Neural cell (in vitro differentiated cells): ENCODE results near the gene RGL4. TPM values are rescaled to one million over a fixed set of nuclear protein-coding genes. Genes with fewer than 3 reads are reported as not detected.

Experiments used
- H2AFZ ChIP-seq: fragments of 200-600, 300-800 bp; sonication (generic), shearing (Covaris generic); 2 replicates; pipeline ENCODE4 v1.6.0; 2014; ENCODE audit warnings: low read depth, mild to moderate bottlenecking, antibody characterized with exemption, low read length, moderate library complexity
- H3F3A ChIP-seq: fragments of 200-600 bp; shearing (Covaris generic); 2 replicates; pipeline ENCODE4 v1.6.1; 2016; ENCODE audit warnings: mild to moderate bottlenecking, moderate library complexity, mixed read lengths, antibody characterized with exemption, low read length; ENCODE audit not compliant: insufficient read depth, poor library complexity, severe bottlenecking
- H3K27ac ChIP-seq: fragments of 200-600, 300-800 bp; sonication (generic), shearing (Covaris generic); 2 replicates; pipeline ENCODE4 v1.5.1; 2014; ENCODE audit warnings: mild to moderate bottlenecking, low read length, moderate library complexity
- H3K27me3 ChIP-seq: fragments of 300-800, 200-600 bp; sonication (generic), shearing (Covaris generic); 2 replicates; pipeline ENCODE4 v1.6.0; 2014; ENCODE audit warnings: mild to moderate bottlenecking, low read depth, low read length, moderate library complexity; ENCODE audit not compliant: insufficient read depth
- H3K36me3 ChIP-seq: fragments of 300-800, 200-600 bp; sonication (generic), shearing (Covaris generic); 2 replicates; pipeline ENCODE4 v1.5.1; 2014; ENCODE audit warnings: mild to moderate bottlenecking, antibody characterized with exemption, low read length, moderate library complexity; ENCODE audit not compliant: insufficient read depth
- H3K4me2 ChIP-seq: fragments of 300-800, 200-600 bp; sonication (generic), shearing (Covaris generic); 2 replicates; pipeline ENCODE4 v1.6.0; 2014; ENCODE audit warnings: mild to moderate bottlenecking, low read length
- H3K4me3 ChIP-seq: fragments of 300-800, 200-600 bp; sonication (generic), shearing (Covaris generic); 2 replicates; pipeline ENCODE4 v1.5.1; 2014; ENCODE audit warnings: mild to moderate bottlenecking, low read length, moderate library complexity
- H3K79me2 ChIP-seq: fragments of 200-600 bp; shearing (Covaris generic); replicated peaks from 2 replicates; pipeline ENCODE4 v1.6.0; 2014; ENCODE audit warnings: mild to moderate bottlenecking, low read length, moderate library complexity; ENCODE audit not compliant: insufficient read depth
- H3K9ac ChIP-seq: fragments of 300-800, 200-600 bp; sonication (generic), shearing (Covaris generic); 2 replicates; pipeline ENCODE4 v1.6.1; 2016; ENCODE audit warnings: mild to moderate bottlenecking, low read length, mixed read lengths
- H3K9me2 ChIP-seq: fragments of 200-600 bp; shearing (Covaris generic); 2 replicates; pipeline ENCODE4 v1.6.1; 2016; ENCODE audit warnings: mild to moderate bottlenecking, low read length, mixed read lengths; ENCODE audit not compliant: insufficient read depth
- H3K9me3 ChIP-seq: fragments of 200-600, 300-800 bp; sonication (generic), shearing (Covaris generic); 2 replicates; pipeline ENCODE4 v1.6.1; 2016; ENCODE audit warnings: mild to moderate bottlenecking, mixed run types, low read length, moderate library complexity, mixed read lengths
- H4K20me1 ChIP-seq: fragments of 200-600 bp; shearing (Covaris generic); 2 replicates; pipeline ENCODE4 v1.6.1; 2016; ENCODE audit warnings: mild to moderate bottlenecking, mixed run types; ENCODE audit not compliant: insufficient read depth
- EP300 ChIP-seq: fragments of 450-650 bp; conservative IDR thresholded peaks from 2 replicates; pipeline ENCODE4 v1.6.1; 2014; ENCODE audit warnings: antibody characterized with exemption, mild to moderate bottlenecking, moderate library complexity; ENCODE audit not compliant: poor library complexity, severe bottlenecking
- EZH2 ChIP-seq: fragments of 200-600, 300-800 bp; shearing (Covaris generic), sonication (generic); IDR thresholded peaks from 2 replicates; pipeline ENCODE4 v1.6.1; 2014; ENCODE audit warnings: antibody characterized with exemption, low read length, borderline replicate concordance, mild to moderate bottlenecking; ENCODE audit not compliant: insufficient read depth, poor library complexity, severe bottlenecking
- MXI1 ChIP-seq: fragments of 450-650 bp; conservative IDR thresholded peaks from 2 replicates; pipeline ENCODE4 v1.6.1; 2014; ENCODE audit warnings: antibody characterized with exemption, mild to moderate bottlenecking; ENCODE audit not compliant: poor library complexity, severe bottlenecking
- POLR2AphosphoS5 ChIP-seq: IDR thresholded peaks from 2 replicates; pipeline ENCODE4 v1.6.1; 2012
- RAD21 ChIP-seq: fragments of 450-650 bp; conservative IDR thresholded peaks from 2 replicates; pipeline ENCODE4 v1.6.1; 2014; ENCODE audit warnings: antibody characterized with exemption, mild to moderate bottlenecking, moderate library complexity
- SMC3 ChIP-seq: fragments of 450-650 bp; conservative IDR thresholded peaks from 2 replicates; pipeline ENCODE4 v1.6.1; 2014; ENCODE audit warnings: antibody characterized with exemption, mild to moderate bottlenecking, moderate library complexity; ENCODE audit not compliant: poor library complexity
- TAF1 ChIP-seq: IDR thresholded peaks from 2 replicates; pipeline ENCODE4 v1.6.1; 2012; ENCODE audit warnings: low read depth
- polyA plus RNA-seq: library from polyadenylated mRNA; depleted of rRNA; stranded (reverse); fragments of >200 nt; gene quantifications from 2 replicates; pipeline ENCODE4 v1.2.3, GENCODE V29; 2014
- TF ChIP-seq, protein P1 (sequence below): IDR thresholded peaks from 2 replicates; pipeline ENCODE4 v1.6.1; 2012; ENCODE audit warnings: borderline replicate concordance
- TF ChIP-seq, protein P2 (sequence below): fragments of 450-650 bp; IDR thresholded peaks from 2 replicates; pipeline ENCODE4 v1.5.1; 2014; ENCODE audit warnings: antibody characterized with exemption, mild to moderate bottlenecking, moderate library complexity; ENCODE audit not compliant: poor library complexity, severe bottlenecking

Gene RGL4
- polyA plus RNA-seq, 1 donor from 2014 or later = not detected

DNA sequence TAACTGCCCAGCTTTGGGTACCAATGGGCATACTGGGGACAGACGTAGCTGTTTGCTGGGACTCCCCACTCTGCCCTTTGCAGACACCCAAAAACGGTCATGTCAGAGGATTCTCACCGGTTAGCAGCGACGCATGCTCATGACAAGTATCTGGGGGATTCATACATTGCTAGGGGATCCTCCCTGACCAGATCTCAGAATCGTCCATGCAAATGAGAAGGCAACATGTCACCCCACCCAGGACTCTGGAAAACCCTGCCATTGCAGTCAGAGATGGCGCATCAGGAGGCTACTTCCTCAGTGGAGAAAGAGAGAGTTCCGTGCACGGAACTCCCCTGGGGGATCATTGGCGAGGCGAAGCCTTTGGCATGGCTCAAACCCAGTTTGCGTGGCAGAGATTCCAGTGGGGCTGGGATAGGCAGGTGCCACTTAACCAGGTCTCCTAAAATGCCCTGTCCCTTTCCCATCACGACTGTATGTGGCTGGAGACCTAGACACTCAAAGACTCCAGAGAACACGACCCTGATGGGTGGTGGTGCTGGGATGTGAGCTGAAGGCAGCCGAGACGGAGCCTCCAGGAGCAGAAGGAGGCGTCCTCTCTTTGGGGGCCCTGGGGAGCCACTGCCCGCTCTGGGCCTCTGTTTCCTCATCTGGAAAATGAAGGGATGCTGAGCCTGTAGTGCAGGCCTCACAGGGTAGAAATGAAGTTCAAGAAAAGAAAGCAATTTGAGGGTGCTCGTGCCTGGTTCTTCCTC is 4.9 kb downstream of the RGL4 start:
- no peak overlapping the region for H3K4me2 ChIP-seq
- no peaks in the 10 kb centered on the region for H3K79me2 ChIP-seq
- H3K9me3 ChIP-seq = no peaks in the 10 kb centered on the region
- H3F3A ChIP-seq = no peaks in the 10 kb centered on the region
- H3K36me3 ChIP-seq = peaks cover 4% of the 10 kb centered on the region
- no peak overlapping the region for H3K9ac ChIP-seq
- H3K27me3 ChIP-seq = no peaks in the 10 kb centered on the region
- TF ChIP-seq MXI1 = no peak
- no peak for TF ChIP-seq SMC3
- TF ChIP-seq TAF1 = no peak
- no peak for TF ChIP-seq EZH2
- no peak for TF ChIP-seq EP300
- H3K9me2 ChIP-seq = no peaks in the 10 kb centered on the region
- no peak overlapping the region for H3K27ac ChIP-seq
- H4K20me1 ChIP-seq = no peaks in the 10 kb centered on the region
- H2AFZ ChIP-seq = no peak overlapping the region
- no peak overlapping the region for H3K4me3 ChIP-seq

DNA sequence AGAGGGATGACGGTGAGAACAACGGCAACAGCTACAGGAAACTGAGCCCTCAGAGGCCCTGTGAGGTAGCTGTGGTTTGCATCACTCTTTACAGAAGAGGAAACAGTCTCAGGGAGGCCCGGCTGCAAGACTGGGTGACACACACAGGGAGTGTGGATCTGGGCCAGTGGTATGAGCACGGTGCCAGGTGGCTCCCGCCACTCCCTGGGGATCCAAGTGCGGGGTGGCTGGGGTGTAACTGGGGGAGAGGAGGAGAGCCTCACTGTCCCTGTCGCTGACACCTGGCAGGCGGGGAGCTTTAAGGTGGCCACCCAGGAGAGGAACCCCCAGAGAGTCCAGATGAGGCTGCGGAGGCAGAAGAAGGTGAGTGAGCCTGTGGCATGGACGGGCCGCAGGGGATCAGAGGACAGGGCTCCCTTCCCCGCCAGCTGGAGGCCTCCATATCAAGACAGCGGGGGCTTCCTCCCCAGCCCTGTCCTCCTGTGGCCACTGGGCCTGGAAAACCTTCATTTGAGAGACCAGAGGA is 5.6 kb downstream of the RGL4 start:
- TF ChIP-seq, protein P1, sequence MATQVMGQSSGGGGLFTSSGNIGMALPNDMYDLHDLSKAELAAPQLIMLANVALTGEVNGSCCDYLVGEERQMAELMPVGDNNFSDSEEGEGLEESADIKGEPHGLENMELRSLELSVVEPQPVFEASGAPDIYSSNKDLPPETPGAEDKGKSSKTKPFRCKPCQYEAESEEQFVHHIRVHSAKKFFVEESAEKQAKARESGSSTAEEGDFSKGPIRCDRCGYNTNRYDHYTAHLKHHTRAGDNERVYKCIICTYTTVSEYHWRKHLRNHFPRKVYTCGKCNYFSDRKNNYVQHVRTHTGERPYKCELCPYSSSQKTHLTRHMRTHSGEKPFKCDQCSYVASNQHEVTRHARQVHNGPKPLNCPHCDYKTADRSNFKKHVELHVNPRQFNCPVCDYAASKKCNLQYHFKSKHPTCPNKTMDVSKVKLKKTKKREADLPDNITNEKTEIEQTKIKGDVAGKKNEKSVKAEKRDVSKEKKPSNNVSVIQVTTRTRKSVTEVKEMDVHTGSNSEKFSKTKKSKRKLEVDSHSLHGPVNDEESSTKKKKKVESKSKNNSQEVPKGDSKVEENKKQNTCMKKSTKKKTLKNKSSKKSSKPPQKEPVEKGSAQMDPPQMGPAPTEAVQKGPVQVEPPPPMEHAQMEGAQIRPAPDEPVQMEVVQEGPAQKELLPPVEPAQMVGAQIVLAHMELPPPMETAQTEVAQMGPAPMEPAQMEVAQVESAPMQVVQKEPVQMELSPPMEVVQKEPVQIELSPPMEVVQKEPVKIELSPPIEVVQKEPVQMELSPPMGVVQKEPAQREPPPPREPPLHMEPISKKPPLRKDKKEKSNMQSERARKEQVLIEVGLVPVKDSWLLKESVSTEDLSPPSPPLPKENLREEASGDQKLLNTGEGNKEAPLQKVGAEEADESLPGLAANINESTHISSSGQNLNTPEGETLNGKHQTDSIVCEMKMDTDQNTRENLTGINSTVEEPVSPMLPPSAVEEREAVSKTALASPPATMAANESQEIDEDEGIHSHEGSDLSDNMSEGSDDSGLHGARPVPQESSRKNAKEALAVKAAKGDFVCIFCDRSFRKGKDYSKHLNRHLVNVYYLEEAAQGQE = no peak
- TF ChIP-seq SMC3 (no peak), POLR2AphosphoS5 (no peak), RAD21 (no peak), TAF1 (no peak), EZH2 (no peak), MXI1 (no peak), EP300 (no peak)
- TF ChIP-seq, protein P2, sequence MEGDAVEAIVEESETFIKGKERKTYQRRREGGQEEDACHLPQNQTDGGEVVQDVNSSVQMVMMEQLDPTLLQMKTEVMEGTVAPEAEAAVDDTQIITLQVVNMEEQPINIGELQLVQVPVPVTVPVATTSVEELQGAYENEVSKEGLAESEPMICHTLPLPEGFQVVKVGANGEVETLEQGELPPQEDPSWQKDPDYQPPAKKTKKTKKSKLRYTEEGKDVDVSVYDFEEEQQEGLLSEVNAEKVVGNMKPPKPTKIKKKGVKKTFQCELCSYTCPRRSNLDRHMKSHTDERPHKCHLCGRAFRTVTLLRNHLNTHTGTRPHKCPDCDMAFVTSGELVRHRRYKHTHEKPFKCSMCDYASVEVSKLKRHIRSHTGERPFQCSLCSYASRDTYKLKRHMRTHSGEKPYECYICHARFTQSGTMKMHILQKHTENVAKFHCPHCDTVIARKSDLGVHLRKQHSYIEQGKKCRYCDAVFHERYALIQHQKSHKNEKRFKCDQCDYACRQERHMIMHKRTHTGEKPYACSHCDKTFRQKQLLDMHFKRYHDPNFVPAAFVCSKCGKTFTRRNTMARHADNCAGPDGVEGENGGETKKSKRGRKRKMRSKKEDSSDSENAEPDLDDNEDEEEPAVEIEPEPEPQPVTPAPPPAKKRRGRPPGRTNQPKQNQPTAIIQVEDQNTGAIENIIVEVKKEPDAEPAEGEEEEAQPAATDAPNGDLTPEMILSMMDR = no peak
- Histone ChIP-seq H3K9me3 (no peaks in the 10 kb centered on the region), H3K27ac (no peak overlapping the region)

More for the DNA sequence above, 5.6 kb downstream of the RGL4 start:
- Histone ChIP-seq H3K4me3 (no peak overlapping the region), H2AFZ (no peak overlapping the region), H3K9ac (no peak overlapping the region), H3K36me3 (peaks cover 4% of the 10 kb centered on the region), H3F3A (no peaks in the 10 kb centered on the region), H4K20me1 (no peaks in the 10 kb centered on the region), H3K79me2 (no peaks in the 10 kb centered on the region), H3K4me2 (no peak overlapping the region), H3K9me2 (no peaks in the 10 kb centered on the region), H3K27me3 (no peaks in the 10 kb centered on the region)
